CD4-positive, alpha-beta T cell treated with Interleukin-4 for 4 hours (primary cell): ENCODE results near the gene MC5R.

ENCODE experiments used
- DNase-seq: peaks from one replicate; pipeline ENCODE4 v3.0.0-alpha.2; 2020

MC5R gene

GRCh38 chr18:13823707-13824395 lies at the start of gene MC5R:
TSS of gene MC5R (plus strand) at chr18:13824149. CDS start at chr18:13825766, 1,617 bp downstream.
- DNase-seq = peak; percentile 54

- no peak for DNase-seq
Observed at GRCh38 chr18:13775058-13775457, 48.9 kb upstream of the MC5R start.

- no peak for DNase-seq
Observed at GRCh38 chr18:13791181-13791580, 32.8 kb upstream of the MC5R start.

GRCh38 chr18:13793819-13794218 lies 30.1 kb upstream of the MC5R start:
- no peak for DNase-seq

GRCh38 chr18:13796515-13796914 lies 27.4 kb upstream of the MC5R start:
- DNase-seq = no peak

GRCh38 chr18:13797157-13797611 lies 26.8 kb upstream of the MC5R start:
- DNase-seq = no peak

GRCh38 chr18:13799396-13799795 lies 24.6 kb upstream of the MC5R start:
- no peak for DNase-seq

GRCh38 chr18:13800505-13801259 lies 23.3 kb upstream of the MC5R start:
- peak; percentile 7 for DNase-seq

GRCh38 chr18:13801260-13801601 lies 22.7 kb upstream of the MC5R start:
- no peak for DNase-seq

GRCh38 chr18:13804305-13804704 lies 19.6 kb upstream of the MC5R start:
- DNase-seq = no peak

GRCh38 chr18:13808294-13809042 lies 15.5 kb upstream of the MC5R start:
- DNase-seq = no peak

GRCh38 chr18:13809043-13809430 lies 14.9 kb upstream of the MC5R start:
- DNase-seq = no peak

GRCh38 chr18:13809531-13810255 lies 14.3 kb upstream of the MC5R start:
- no peak for DNase-seq

- no peak for DNase-seq
Observed at GRCh38 chr18:13810950-13811485, 12.9 kb upstream of the MC5R start.

GRCh38 chr18:13811993-13812392 lies 12.0 kb upstream of the MC5R start:
- no peak for DNase-seq

- DNase-seq = peak; percentile 64
Observed at GRCh38 chr18:13813271-13813849, 10.6 kb upstream of the MC5R start.

- no peak for DNase-seq
Observed at GRCh38 chr18:13826209-13826608, 2.3 kb downstream of the MC5R start.

- DNase-seq = no peak
Observed at GRCh38 chr18:13831864-13832508, 8.0 kb downstream of the MC5R start.

GRCh38 chr18:13834496-13835015 lies 10.6 kb downstream of the MC5R start:
- DNase-seq = no peak

GRCh38 chr18:13835202-13835601 lies 11.3 kb downstream of the MC5R start:
- no peak for DNase-seq

- no peak for DNase-seq
Observed at GRCh38 chr18:13836559-13836958, 12.6 kb downstream of the MC5R start.

- no peak for DNase-seq
Observed at GRCh38 chr18:13849791-13850190, 25.8 kb downstream of the MC5R start.
